GM21390 (cell line): ENCODE measurements around the gene TMEM217.

ENCODE experiments used
- ATAC-seq: cut with Tn5 transposase; IDR thresholded peaks from one replicate; pipeline ENCODE4 v1.9.1; 2021; ENCODE audit not compliant: unreplicated experiment

TMEM217 gene

GRCh38 chr6:37280162-37280887 lies 22.4 kb upstream of the TMEM217 start:
- no peak for ATAC-seq

DNA sequence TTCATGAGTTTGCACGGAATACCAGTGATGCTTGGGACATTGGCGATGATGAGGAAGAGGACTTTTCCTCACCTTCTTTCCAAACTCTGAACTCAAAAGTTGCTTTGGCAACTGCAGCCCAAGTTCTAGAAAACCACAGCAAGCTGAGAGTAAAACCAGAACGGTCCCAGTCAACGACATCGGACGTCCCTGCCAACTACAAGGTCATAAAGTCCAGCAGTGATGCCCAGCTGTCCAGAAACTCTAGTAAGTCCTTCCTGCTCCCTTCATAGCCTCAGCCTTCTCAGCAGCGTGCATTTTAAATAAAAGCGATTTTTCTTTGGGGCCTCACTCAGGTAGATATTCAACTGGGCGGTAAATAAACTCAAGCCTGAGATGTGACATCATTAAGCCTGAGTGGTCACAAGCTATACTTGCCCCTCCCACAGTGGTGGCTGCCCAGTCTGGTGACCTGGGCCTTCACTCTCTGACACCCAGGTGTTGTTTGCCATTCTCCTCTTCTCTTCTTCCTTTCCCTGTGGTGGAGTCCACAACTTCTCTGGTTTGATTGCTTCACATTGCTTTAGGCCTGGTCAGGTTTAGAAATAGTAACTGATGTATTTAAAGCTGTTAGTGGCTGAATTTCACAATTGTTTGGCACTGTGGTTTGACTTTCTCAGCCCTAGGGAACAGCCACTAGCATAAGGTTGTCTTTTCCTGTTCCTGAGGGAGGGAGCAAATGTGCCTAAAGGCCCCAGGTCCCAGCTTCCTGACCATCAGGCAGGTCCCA lies 21.6 kb upstream of the TMEM217 start:
- no peak for ATAC-seq

- no peak for ATAC-seq
These were observed 19.1 kb upstream of the TMEM217 start for GRCh38 chr6:37277001-37277409.

DNA sequence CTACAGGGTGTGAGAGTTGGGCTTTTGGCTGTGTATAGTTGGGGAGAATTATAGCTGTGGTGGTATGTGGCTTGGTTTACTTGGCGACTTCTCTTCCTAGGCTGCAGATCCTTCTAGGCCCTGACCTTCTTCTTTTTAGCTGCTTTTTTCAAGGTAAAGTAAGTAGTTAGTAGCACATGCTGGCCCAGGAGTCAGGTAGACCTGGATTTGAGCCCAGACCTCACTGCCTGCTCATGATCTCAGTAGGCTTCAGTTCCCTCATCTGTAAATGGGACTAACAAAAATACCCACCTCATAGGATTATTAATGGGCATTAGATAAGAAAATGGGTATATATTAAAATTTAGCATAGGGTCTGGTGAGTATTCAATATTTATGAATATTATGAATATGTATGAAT lies 17.4 kb upstream of the TMEM217 start:
- ATAC-seq: no peak

GRCh38 chr6:37273690-37274089 lies 15.7 kb upstream of the TMEM217 start:
- ATAC-seq: no peak

GRCh38 chr6:37272834-37273566 lies 15.1 kb upstream of the TMEM217 start:
- ATAC-seq: no peak

DNA sequence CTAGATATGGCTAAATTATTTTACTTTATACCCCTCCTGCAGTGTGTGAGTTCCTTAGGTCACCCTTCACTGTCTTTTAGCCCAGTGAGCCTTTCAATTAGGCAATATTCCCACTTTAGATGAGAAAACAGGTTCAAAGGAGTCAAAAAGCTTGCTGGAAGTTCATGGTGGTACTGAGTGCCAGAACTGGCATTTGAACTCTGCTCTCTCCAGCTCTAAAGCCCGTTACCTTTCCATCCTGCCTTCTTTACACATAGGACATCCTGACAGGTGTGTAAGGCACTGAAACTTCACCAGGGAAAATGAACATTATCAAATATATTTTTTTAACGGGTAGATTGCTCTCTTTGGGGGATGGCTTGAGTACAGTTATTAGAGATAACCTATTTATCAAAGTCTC lies 11.2 kb upstream of the TMEM217 start:
- no peak for ATAC-seq

GRCh38 chr6:37265860-37266259 lies 7.9 kb upstream of the TMEM217 start:
- no peak for ATAC-seq

DNA sequence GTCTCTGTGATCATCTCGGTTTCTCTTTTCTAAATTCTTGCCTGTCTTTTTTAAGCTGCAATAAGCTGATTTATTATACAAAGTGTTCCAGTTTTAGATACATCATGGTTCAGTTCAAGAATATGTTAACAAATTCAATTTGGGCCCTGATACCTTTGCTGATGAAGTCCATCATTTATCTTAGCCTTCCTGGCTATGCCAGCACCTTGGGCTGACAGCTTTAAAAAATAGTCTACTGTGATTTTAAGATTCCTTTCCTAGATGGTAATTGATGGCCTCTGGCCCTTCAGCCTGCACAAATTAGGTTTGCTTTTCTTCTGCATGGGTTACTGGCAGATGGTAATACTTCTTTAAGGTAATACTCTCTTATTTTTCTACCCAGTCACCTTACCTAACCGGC lies 7.1 kb upstream of the TMEM217 start:
- ATAC-seq: no peak

- no peak for ATAC-seq
These were observed 4.6 kb upstream of the TMEM217 start for GRCh38 chr6:37262446-37263026.

- ATAC-seq: no peak
These were observed 3.3 kb upstream of the TMEM217 start for GRCh38 chr6:37261198-37261597.

- ATAC-seq: no peak
These were observed 2.5 kb upstream of the TMEM217 start for GRCh38 chr6:37260444-37260843.

- ATAC-seq: no peak
These were observed 2.1 kb upstream of the TMEM217 start for GRCh38 chr6:37260040-37260439.

DNA sequence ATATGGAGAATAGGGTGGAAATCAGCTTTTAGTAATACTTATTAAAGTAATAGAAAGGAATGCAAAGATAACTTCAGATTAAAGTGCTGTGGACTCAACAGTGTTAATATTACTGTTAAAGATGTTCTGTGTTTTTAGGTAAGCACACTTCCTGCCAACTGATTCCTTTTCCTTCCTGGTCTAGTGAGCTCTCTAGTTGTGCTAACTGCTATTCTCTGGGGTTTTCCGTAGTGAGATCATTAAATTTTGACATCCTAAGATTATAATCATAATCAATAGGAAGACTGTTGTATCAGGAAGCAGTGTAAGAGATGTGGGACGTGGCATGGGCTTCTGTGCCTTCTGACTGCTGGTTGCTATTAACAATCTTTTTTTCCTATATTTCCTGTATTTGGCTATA lies 1.2 kb upstream of the TMEM217 start:
- ATAC-seq: no peak

- no peak for ATAC-seq
These were observed 611 bp upstream of the TMEM217 start for GRCh38 chr6:37258405-37259105.

DNA sequence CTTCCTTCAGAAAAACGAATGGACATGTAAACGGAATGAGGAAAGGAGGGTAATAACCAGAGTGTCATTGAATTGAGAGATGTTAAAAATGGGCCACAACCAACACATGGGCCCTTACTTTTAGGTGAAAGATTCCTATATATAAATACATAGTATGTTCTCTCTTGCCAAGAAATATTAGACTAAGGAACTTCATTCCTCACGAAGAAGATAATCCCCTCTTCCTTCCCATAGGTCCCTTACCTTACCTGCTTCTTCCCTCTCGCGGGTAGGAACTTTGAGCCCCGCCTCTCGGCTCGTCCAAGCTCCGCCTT lies 667 bp downstream of the TMEM217 start:
- ATAC-seq: no peak

- no peak for ATAC-seq
These were observed 1.1 kb downstream of the TMEM217 start for GRCh38 chr6:37256692-37257319.

- ATAC-seq: no peak
These were observed 3.1 kb downstream of the TMEM217 start for GRCh38 chr6:37254881-37255280.

DNA sequence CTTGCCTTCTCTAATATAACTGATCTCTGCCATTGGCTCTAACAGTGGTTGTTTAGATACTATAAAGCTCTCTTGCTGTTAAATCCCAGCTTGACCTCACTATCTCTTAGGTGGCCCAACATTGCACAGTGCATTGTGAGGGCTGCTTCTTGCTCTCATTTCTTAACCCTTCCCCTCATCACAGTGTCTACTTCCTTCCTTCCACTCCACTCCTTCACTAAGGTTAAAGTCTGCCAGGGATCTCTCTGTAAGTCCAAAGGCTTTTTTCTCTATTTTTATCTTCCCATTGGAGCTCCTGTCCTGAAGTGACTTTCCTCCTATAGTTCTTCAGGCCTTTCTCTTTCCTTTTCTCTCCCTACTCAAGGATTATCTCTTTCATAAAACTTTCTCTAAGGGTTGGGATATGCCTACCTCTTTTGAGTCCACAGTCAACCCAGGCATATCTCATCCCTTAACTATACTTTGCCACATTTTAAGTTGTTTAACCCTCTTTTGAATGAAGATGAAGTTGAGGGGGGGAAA lies 4.4 kb downstream of the TMEM217 start:
- no peak for ATAC-seq

DNA sequence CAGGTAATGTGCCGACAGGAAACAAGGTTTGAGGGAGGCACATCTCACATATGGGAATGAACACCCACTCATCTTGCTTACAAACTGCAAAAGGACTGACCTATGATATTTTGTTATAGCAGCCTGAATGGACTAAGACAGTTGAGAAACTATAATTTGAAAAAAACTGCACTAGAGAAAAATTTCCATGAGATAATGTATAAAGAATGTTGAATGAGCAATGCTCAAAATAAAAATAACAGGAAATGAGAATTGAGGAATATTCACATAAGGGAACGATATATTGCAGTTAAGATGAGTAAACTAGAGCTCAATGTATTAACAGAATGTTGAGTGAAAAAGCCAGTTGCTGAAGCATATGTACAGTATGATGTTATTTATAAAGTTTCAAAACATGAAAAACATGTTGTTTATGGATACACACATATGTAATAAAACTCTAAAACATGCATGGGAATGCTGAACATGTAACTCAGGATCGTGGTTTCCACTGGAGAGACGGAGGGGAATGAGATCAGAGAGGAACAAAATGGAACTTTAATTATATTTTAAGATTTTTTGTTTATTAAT lies 6.6 kb downstream of the TMEM217 start:
- no peak for ATAC-seq
